Measurements from ENCODE around the gene MLF2. TPM values are rescaled to one million over a fixed set of nuclear protein-coding genes. Genes with fewer than 3 reads are reported as not detected.

Gene MLF2
- total and polyA plus RNA-seq, 9 of the 15 experiments (the other 6 are each of a cell fraction or from before 2014, with no cell fraction given) = 11.4 to 190 (median 139) TPM

- TF ChIP-seq CEBPG (CRISPR knock-in tag; IDR thresholded peaks at IDR 0.05) (no peak), CEBPG (tag; conservative IDR thresholded peaks at IDR 0.05 in 1 of 2, IDR thresholded peaks at IDR 0.05 in 1 of 2) (no peak), BDP1 (IDR thresholded peaks at IDR 0.05; ENCODE audit: insufficient read depth, insufficient read length) (no peak), PHB2 (IDR thresholded peaks at IDR 0.05; ENCODE audit: low read depth) (no peak), FOXA1 (IDR thresholded peaks at IDR 0.05; ENCODE audit: borderline replicate concordance) (no peak), MYNN (IDR thresholded peaks at IDR 0.05) (no peak), MYNN (CRISPR knock-in tag; IDR thresholded peaks at IDR 0.05) (no peak), NFATC3 (IDR thresholded peaks at IDR 0.05) (peak; percentile 61; the same call in 1 of the 2 replicates), SAFB (IDR thresholded peaks at IDR 0.05; ENCODE audit: borderline replicate concordance, low read depth, low read length) (no peak), NFRKB (IDR thresholded peaks at IDR 0.05; ENCODE audit: low read depth) (peak; percentile 59), ZBTB2 (IDR thresholded peaks at IDR 0.05) (0 out of 2 replicates have a peak, but pooled peaks have one; percentile 46), USF2 (CRISPR knock-in tag; IDR thresholded peaks at IDR 0.05) (peak; percentile 91), MNT (conservative IDR thresholded peaks at IDR 0.05) (peak; percentile 96 to 97), MLLT1 (IDR thresholded peaks at IDR 0.05) (peak; percentile 73 to 77; a peak in 3 of 4 replicates), ZNF584 (CRISPR knock-in tag; IDR thresholded peaks at IDR 0.05; ENCODE audit: low read depth) (no peak), PRMT5 (CRISPR knock-in tag; IDR thresholded peaks at IDR 0.05) (no peak), ZNF133 (CRISPR knock-in tag; IDR thresholded peaks at IDR 0.05) (no peak), E2F1 (CRISPR knock-in tag; IDR thresholded peaks at IDR 0.05) (no peak), ZNF263 (CRISPR knock-in tag; IDR thresholded peaks at IDR 0.05; ENCODE audit: borderline replicate concordance) (0 out of 2 replicates have a peak, but pooled peaks have one; percentile 36), CBX1 (IDR thresholded peaks at IDR 0.05; ENCODE audit: low read depth) (peak; percentile 69; the same call in 1 of the 2 replicates)
Observed at GRCh38 chr12:6723607-6724408, 29.1 kb downstream of the MLF2 start, which contains the start of gene COPS7A (continued).

Measured in K562 (cell line).